ENCODE data around the gene FAM135A.

- TF ChIP-seq POLR2A (IDR thresholded peaks at IDR 0.05) (no peak), CTCF (IDR thresholded peaks at IDR 0.05) (no peak)
These were observed 97.3 kb downstream of the FAM135A start for GRCh38 chr6:70510600-70510999.

Data from Peyer's patch (tissue), 4 donors.